ENCODE data around the gene MLLT10. TPM values are rescaled to one million over a fixed set of nuclear protein-coding genes. Genes with fewer than 3 reads are reported as not detected.

Gene MLLT10
- total RNA-seq, 1 donor from 2014 or later, result 61.3 TPM

GRCh38 chr10:21661087-21661486 is 127.1 kb downstream of the MLLT10 start:
- H3K4me3 Mint-ChIP-seq, result no peak overlapping the region
- no peak overlapping the region for H2AFZ ChIP-seq (replicated peaks)
- no peaks in the 10 kb centered on the region for H3K27me3 Mint-ChIP-seq (ENCODE audit: insufficient read depth, low read depth)
- H3K4me3 ChIP-seq, result no peak overlapping the region
- H3K36me3 Mint-ChIP-seq, result peaks cover 10% of the 10 kb centered on the region
- H3K9me3 ChIP-seq (ENCODE audit: low read depth), result no peaks in the 10 kb centered on the region
- peaks cover 19% of the 10 kb centered on the region for H3K4me1 ChIP-seq
- H3K9me3 Mint-ChIP-seq, result no peaks in the 10 kb centered on the region
- H3K27ac Mint-ChIP-seq, result no peak overlapping the region
- no peak for DNase-seq (ENCODE audit: low spot score)
- TF ChIP-seq EZH2phosphoT487 (IDR thresholded peaks at IDR 0.05) (no peak), CTCF (IDR thresholded peaks at IDR 0.05) (no peak), EZH2 (IDR thresholded peaks at IDR 0.05) (no peak)
- peaks cover 6% of the 10 kb centered on the region for H3K4me1 Mint-ChIP-seq
- no peaks in the 10 kb centered on the region for H3K36me3 ChIP-seq
- no peak overlapping the region for H3K27ac ChIP-seq
- peaks cover 100% of the 10 kb centered on the region for H3K79me2 ChIP-seq (ENCODE audit: low read depth)
- H3K27me3 ChIP-seq, result no peaks in the 10 kb centered on the region
- H4K20me1 ChIP-seq (ENCODE audit: low read depth), result peaks cover 22% of the 10 kb centered on the region
- no peak overlapping the region for H3K4me2 ChIP-seq
- H3K9ac ChIP-seq, result no peak overlapping the region
- H3F3A ChIP-seq (ENCODE audit: low read depth), result peaks cover 8% of the 10 kb centered on the region

GRCh38 chr10:21661935-21662334 is 127.9 kb downstream of the MLLT10 start:
- Histone ChIP-seq H3K9ac (no peak overlapping the region), H3K36me3 (no peaks in the 10 kb centered on the region), H3K9me3 (ENCODE audit: low read depth) (no peaks in the 10 kb centered on the region), H3K27ac (peak overlapping the region; percentile 82), H3K4me2 (no peak overlapping the region), H2AFZ (replicated peaks) (no peak overlapping the region), H4K20me1 (ENCODE audit: low read depth) (peaks cover 22% of the 10 kb centered on the region), H3F3A (ENCODE audit: low read depth) (peaks cover 8% of the 10 kb centered on the region), H3K79me2 (ENCODE audit: low read depth) (peaks cover 100% of the 10 kb centered on the region), H3K4me3 (no peak overlapping the region), H3K4me1 (peaks cover 19% of the 10 kb centered on the region), H3K27me3 (no peaks in the 10 kb centered on the region)
- Mint-ChIP-seq H3K4me3 (no peak overlapping the region), H3K27ac (no peak overlapping the region), H3K36me3 (peaks cover 11% of the 10 kb centered on the region), H3K9me3 (no peaks in the 10 kb centered on the region), H3K4me1 (peaks cover 6% of the 10 kb centered on the region), H3K27me3 (ENCODE audit: insufficient read depth, low read depth) (no peaks in the 10 kb centered on the region)
- no peak for TF ChIP-seq EZH2phosphoT487 (IDR thresholded peaks at IDR 0.05)
- TF ChIP-seq EZH2 (IDR thresholded peaks at IDR 0.05), result no peak
- TF ChIP-seq CTCF (IDR thresholded peaks at IDR 0.05), result no peak
- no peak for DNase-seq (ENCODE audit: low spot score)

GRCh38 chr10:21662635-21663034 is 128.6 kb downstream of the MLLT10 start:
- H3K27ac ChIP-seq, result peak overlapping the region; percentile 82
- peaks cover 22% of the 10 kb centered on the region for H4K20me1 ChIP-seq (ENCODE audit: low read depth)
- H3K9ac ChIP-seq, result no peak overlapping the region
- no peaks in the 10 kb centered on the region for H3K9me3 Mint-ChIP-seq
- no peak for DNase-seq (ENCODE audit: low spot score)
- peaks cover 19% of the 10 kb centered on the region for H3K4me1 ChIP-seq
- TF ChIP-seq CTCF (IDR thresholded peaks at IDR 0.05) (no peak), EZH2phosphoT487 (IDR thresholded peaks at IDR 0.05) (no peak), EZH2 (IDR thresholded peaks at IDR 0.05) (no peak)
- peaks cover 6% of the 10 kb centered on the region for H3K4me1 Mint-ChIP-seq
- no peak overlapping the region for H3K4me3 ChIP-seq
- no peak overlapping the region for H3K4me3 Mint-ChIP-seq
- H3K36me3 Mint-ChIP-seq, result peaks cover 11% of the 10 kb centered on the region
- H3K9me3 ChIP-seq (ENCODE audit: low read depth), result no peaks in the 10 kb centered on the region
- peaks cover 100% of the 10 kb centered on the region for H3K79me2 ChIP-seq (ENCODE audit: low read depth)
- no peak overlapping the region for H3K27ac Mint-ChIP-seq
- H3F3A ChIP-seq (ENCODE audit: low read depth), result peaks cover 8% of the 10 kb centered on the region
- H3K27me3 ChIP-seq, result no peaks in the 10 kb centered on the region
- no peak overlapping the region for H3K4me2 ChIP-seq
- H3K36me3 ChIP-seq, result no peaks in the 10 kb centered on the region
- H2AFZ ChIP-seq (replicated peaks), result no peak overlapping the region
- no peaks in the 10 kb centered on the region for H3K27me3 Mint-ChIP-seq (ENCODE audit: insufficient read depth, low read depth)

All from neural progenitor cell (in vitro differentiated cells).